ENCODE results near the gene COQ8B.

COQ8B gene

DNA sequence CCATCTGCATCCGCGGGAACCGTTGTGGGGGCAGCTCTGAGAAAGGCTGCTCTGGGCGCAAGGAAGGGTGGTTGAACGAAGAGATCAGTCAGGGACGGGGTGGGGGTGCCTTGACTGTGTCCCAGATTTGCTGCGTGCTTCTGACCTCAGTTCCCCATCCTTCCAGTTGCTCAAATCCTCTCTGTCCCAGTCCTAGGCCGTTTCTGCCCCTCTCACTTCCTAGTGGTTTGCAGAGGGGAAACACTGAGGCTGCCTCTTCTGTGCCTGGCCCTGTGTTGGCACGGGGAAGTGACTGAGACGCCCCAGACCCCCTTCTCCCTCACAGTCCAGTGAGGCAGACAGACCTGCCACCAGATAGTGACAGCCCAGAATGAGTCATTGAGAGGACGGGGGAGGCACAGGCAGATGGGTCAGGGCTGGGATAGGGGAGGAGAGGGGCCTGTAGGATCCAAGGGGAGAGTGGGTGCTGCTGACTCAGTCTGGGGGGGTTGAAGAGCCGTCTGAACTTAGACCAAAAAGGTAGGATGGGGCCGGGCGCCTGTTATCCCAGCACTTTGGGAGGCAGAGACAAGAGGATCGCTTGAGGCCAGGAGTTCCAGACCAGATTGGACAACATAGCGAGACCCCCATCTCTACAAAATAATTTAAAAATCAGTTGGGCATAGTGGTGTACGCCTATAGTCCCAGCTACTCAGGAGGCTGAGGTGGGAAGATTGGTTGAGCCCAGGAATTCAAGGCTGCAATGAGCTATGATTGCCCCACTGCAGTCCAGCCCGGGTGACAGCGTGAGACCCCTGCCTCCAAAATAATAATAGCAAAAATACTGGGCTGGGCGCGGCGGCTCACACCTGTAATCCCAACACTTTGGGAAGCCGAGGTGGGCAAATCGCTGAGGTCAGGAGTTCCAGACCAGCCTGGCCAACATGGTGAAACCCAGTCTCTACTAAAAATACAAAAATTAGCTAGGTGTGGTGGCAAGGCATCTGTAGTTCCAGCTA is 52.7 kb downstream of the COQ8B start:
- Mint-ChIP-seq H3K4me3 (peak overlapping the region; percentile 82 to 86 (median 82)), H3K36me3 (ENCODE audit: low read depth) (peaks cover 16% of the 10 kb centered on the region), H3K9me3 (no peaks in the 10 kb centered on the region), H3K27ac (peak overlapping the region; percentile 96 to 98 (median 98)), H3K27me3 (ENCODE audit: low read depth) (peaks cover 8% of the 10 kb centered on the region), H3K4me1 (peaks cover 9% of the 10 kb centered on the region)
- TF ChIP-seq, protein P1, sequence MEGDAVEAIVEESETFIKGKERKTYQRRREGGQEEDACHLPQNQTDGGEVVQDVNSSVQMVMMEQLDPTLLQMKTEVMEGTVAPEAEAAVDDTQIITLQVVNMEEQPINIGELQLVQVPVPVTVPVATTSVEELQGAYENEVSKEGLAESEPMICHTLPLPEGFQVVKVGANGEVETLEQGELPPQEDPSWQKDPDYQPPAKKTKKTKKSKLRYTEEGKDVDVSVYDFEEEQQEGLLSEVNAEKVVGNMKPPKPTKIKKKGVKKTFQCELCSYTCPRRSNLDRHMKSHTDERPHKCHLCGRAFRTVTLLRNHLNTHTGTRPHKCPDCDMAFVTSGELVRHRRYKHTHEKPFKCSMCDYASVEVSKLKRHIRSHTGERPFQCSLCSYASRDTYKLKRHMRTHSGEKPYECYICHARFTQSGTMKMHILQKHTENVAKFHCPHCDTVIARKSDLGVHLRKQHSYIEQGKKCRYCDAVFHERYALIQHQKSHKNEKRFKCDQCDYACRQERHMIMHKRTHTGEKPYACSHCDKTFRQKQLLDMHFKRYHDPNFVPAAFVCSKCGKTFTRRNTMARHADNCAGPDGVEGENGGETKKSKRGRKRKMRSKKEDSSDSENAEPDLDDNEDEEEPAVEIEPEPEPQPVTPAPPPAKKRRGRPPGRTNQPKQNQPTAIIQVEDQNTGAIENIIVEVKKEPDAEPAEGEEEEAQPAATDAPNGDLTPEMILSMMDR (IDR thresholded peaks at IDR 0.05; ENCODE audit: unreplicated experiment in 3 of 3): no peak

DNA sequence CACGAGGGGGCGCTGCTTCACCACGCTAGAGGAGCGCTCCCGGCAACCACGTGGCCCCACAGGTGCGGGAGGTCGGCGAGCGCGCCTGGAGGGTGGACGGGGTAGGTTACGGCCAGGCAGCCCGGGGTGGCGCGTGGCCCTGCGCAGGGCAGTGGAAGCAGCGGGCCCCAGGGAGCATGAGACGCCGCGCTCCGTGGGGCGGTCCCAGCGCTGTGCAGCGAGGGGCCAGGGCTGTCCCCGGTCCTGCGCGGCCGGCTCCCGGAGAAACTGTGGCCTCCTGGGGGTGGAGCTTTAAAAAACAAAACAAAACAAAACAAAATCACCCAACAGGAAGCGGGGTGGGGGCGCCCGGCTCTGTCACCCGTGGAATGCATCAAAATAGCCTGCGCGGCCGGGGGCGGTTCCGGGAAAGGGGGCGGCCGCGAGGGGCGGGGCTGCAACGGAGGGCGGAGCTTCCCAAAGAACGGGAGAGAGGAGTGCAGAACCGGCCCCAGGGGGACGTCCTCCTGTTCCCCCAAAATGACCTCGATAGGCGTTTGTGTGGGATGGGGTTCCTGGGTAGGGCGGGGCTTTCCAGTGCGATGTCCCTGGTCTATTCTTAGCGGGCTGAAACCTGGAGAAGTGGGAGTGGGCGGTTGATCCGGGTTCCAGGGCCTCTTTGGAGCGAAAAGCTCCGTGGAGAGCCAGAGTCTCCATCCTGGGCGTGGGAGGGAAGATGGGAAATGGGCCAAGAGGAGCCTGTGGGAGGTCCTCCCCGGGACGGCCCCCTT is 53.6 kb downstream of the COQ8B start:
- Mint-ChIP-seq H3K27ac (peak overlapping the region; percentile 96 to 98 (median 98)), H3K4me1 (peaks cover 9% of the 10 kb centered on the region), H3K9me3 (no peaks in the 10 kb centered on the region), H3K27me3 (ENCODE audit: low read depth) (peaks cover 8% of the 10 kb centered on the region), H3K4me3 (peak overlapping the region; percentile 82 to 86 (median 82)), H3K36me3 (ENCODE audit: low read depth) (peaks cover 7% of the 10 kb centered on the region)
- TF ChIP-seq, protein P1 (IDR thresholded peaks at IDR 0.05; ENCODE audit: unreplicated experiment in 3 of 3): peak; percentile 98 to 99 (median 99)

DNA sequence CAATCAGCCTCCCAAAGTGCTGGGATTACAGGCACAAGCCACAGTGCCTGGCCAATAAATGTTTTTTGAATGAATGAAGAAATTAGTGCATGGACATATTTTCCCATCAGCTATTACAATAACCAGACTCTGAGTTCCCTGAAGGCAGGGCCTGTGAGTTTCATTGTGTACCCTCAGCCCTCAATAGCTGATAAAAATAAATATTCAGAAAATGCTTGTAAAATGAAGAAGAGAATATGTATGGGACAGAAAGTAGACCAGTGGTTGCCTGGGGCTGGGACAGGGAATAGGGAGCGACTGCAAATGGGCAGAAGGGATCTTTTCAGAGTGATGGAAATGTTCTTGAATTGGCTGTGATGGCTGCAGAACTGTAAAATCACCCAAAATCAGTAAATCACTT is 55.1 kb downstream of the COQ8B start:
- Mint-ChIP-seq H3K27me3 (ENCODE audit: low read depth) (peaks cover 8% of the 10 kb centered on the region), H3K4me1 (peaks cover 15% of the 10 kb centered on the region), H3K27ac (peak overlapping the region in 1 of 3 experiments; percentile 63), H3K36me3 (ENCODE audit: low read depth) (peaks cover 1% of the 10 kb centered on the region), H3K4me3 (peak overlapping the region; percentile 40 to 65 (median 55)), H3K9me3 (no peaks in the 10 kb centered on the region)
- TF ChIP-seq, protein P1 (IDR thresholded peaks at IDR 0.05; ENCODE audit: unreplicated experiment in 3 of 3): no peak

DNA sequence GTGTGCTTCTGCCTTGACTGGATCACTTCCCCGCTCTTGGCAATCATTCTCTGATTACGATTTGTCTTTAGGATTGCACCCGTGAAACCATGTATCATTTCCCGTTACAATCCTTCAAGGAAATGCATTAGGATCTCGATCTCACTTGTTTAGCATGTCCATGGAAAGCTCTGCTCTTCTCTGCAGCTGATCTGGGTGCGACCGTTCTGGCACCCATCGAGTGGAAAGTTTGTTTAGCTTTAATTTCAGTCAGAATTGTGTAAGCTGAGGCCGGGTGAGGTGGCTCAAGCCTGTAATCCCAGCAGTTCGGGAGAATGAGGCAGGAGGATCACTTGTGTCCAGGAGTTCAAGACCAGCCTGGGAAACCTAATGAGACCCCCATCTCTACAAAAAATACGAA is 57.1 kb downstream of the COQ8B start:
- H3K4me3 Mint-ChIP-seq: no peak overlapping the region
- TF ChIP-seq, protein P1 (IDR thresholded peaks at IDR 0.05; ENCODE audit: unreplicated experiment in 3 of 3): no peak
- peaks cover 17% of the 10 kb centered on the region for H3K4me1 Mint-ChIP-seq
- no peaks in the 10 kb centered on the region for H3K36me3 Mint-ChIP-seq (ENCODE audit: low read depth)
- no peak overlapping the region for H3K27ac Mint-ChIP-seq
- no peaks in the 10 kb centered on the region for H3K9me3 Mint-ChIP-seq
- H3K27me3 Mint-ChIP-seq (ENCODE audit: low read depth): peaks cover 8% of the 10 kb centered on the region

DNA sequence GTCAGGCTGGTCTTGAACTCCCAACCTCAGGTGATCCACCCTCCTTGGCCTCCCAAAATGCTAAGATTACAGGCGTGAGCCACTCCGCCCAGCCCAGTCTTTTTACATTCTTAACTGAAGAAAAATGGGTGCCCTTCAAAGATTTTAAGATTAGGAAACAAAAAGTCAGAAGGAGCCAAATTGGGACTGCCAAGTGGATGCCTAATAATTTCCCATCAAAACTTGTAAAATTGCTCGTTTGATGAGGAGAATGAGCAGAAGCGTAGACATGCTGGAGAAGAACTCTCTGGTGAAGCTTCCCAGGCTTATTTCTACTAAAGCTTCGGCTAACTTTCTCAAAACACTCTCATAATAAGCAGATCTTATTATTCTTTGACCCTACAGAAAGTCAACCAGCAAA is 57.6 kb downstream of the COQ8B start:
- Mint-ChIP-seq H3K27me3 (ENCODE audit: low read depth) (peaks cover 8% of the 10 kb centered on the region), H3K9me3 (no peaks in the 10 kb centered on the region), H3K4me3 (no peak overlapping the region), H3K36me3 (ENCODE audit: low read depth) (no peaks in the 10 kb centered on the region), H3K27ac (no peak overlapping the region), H3K4me1 (peaks cover 17% of the 10 kb centered on the region)
- TF ChIP-seq, protein P1 (IDR thresholded peaks at IDR 0.05; ENCODE audit: unreplicated experiment in 3 of 3): no peak

Measured in nephron (organoid).